Nasal cavity respiratory epithelium epithelial cell of viscerocranial mucosa (primary cell): Measurements from ENCODE around the gene INSL4. TPM values are rescaled to one million over a fixed set of nuclear protein-coding genes. Genes with fewer than 3 reads are reported as not detected.

Experiments used
- total RNA-seq: library from RNA; depleted of rRNA; stranded (reverse); fragments of >200 nt; gene quantifications from 2 replicates; pipeline ENCODE4 v1.2.3, GENCODE V29; 2014

The INSL4 gene
- not detected in 2 replicates for total RNA-seq

GRCh38 chr9:5231212-5231611 is at the start of gene INSL4:
Gene INSL4, plus strand, starts transcription at chr9:5231419. Its CDS starts 105 bp downstream, at chr9:5231524.

GRCh38 chr9:5185220-5185840 is 45.9 kb upstream of the INSL4 start, which contains the start of gene INSL6:
Gene INSL6, minus strand, starts transcription at chr9:5185639. Its CDS starts 37 bp downstream, at chr9:5185602.

Other genes with a start within 250 kb of the INSL4 start
- 12.3 and 13.9 TPM in 2 replicates for gene JAK2, start 246.1 kb upstream of the INSL4 start, total RNA-seq
- not detected in 2 replicates for gene INSL6, start 45.8 kb upstream of the INSL4 start, total RNA-seq
- 0.14 and 0.34 TPM in 2 replicates for gene RLN2, start 73.3 kb downstream of the INSL4 start, total RNA-seq
- gene RLN1, start 108.5 kb downstream of the INSL4 start, total RNA-seq: 0.21 and 0.34 TPM in 2 replicates
- 20.7 and 32.1 TPM in 2 replicates for gene PLGRKT, start 206.5 kb downstream of the INSL4 start, total RNA-seq
- 20.2 and 56.0 TPM in 2 replicates for gene CD274, start 219.1 kb downstream of the INSL4 start, total RNA-seq